Fibroblast of lung (primary cell): ENCODE results near the gene ITPKB. TPM values are rescaled to one million over a fixed set of nuclear protein-coding genes. Genes with fewer than 3 reads are reported as not detected.

Source experiments
- DNase-seq, 2 donors: peaks; one replicate each; pipeline versions ENCODE4 v3.0.0 to v3.0.0-alpha.2; 2010; ENCODE audit warnings: low read depth in 2 of 2
- H2AFZ ChIP-seq: 2 replicates; pipeline ENCODE4 v1.5.1; 2012; ENCODE audit warnings: low read length, control low read depth, inconsistent platforms
- H3K27ac ChIP-seq: 2 replicates; pipeline ENCODE4 v1.5.1; 2011; ENCODE audit warnings: low read length, control low read depth; ENCODE audit not compliant: insufficient read depth
- H3K27me3 ChIP-seq: 2 replicates; pipeline ENCODE4 v1.5.1; 2011; ENCODE audit warnings: mild to moderate bottlenecking, low read length; ENCODE audit not compliant: control insufficient read depth, insufficient read depth
- H3K36me3 ChIP-seq: 2 replicates; pipeline ENCODE4 v1.5.1; 2011; ENCODE audit warnings: low read length; ENCODE audit not compliant: control insufficient read depth, insufficient read depth
- H3K4me1 ChIP-seq: 2 replicates; pipeline ENCODE4 v1.5.1; 2011; ENCODE audit warnings: low read length; ENCODE audit not compliant: control insufficient read depth, insufficient read depth; ENCODE audit errors: extremely low read depth
- H3K4me2 ChIP-seq: 2 replicates; pipeline ENCODE4 v1.5.1; 2011; ENCODE audit warnings: low read length, control low read depth; ENCODE audit not compliant: insufficient read depth; ENCODE audit errors: extremely low read depth
- H3K4me3 ChIP-seq, 4 experiments: fragments of 200-600 bp in 1 of 4; sonication (generic) in 1 of 4; replicated peaks in 1 of 4; 2 replicates each; pipeline ENCODE4 v1.5.1; 2011 to 2016; ENCODE audit warnings: low read length in 4 of 4, low read depth in 3 of 4, mild to moderate bottlenecking in 3 of 4, control low read depth in 2 of 4, inconsistent platforms in 1 of 4, mixed read lengths in 1 of 4; ENCODE audit not compliant: insufficient read depth in 1 of 4; ENCODE audit errors: control extremely low read depth in 1 of 4
- H3K79me2 ChIP-seq: 2 replicates; pipeline ENCODE4 v1.5.1; 2012; ENCODE audit warnings: mild to moderate bottlenecking, low read length, inconsistent platforms; ENCODE audit not compliant: control insufficient read depth, insufficient read depth
- H3K9ac ChIP-seq: 2 replicates; pipeline ENCODE4 v1.5.1; 2011; ENCODE audit warnings: mild to moderate bottlenecking, low read length, control low read depth; ENCODE audit not compliant: insufficient read depth
- H3K9me3 ChIP-seq: 2 replicates; pipeline ENCODE4 v1.5.1; 2012; ENCODE audit warnings: low read depth, low read length; ENCODE audit not compliant: control insufficient read depth, insufficient read depth
- H4K20me1 ChIP-seq: 2 replicates; pipeline ENCODE4 v1.5.1; 2011; ENCODE audit warnings: low read length; ENCODE audit not compliant: control insufficient read depth, insufficient read depth; ENCODE audit errors: extremely low read depth
- CTCF ChIP-seq, 2 donors: IDR thresholded peaks in 1 of 2; conservative IDR thresholded peaks in 1 of 2; 1 replicate in 1 of 2; 2 replicates in 1 of 2; pipeline ENCODE4 v1.5.1; 2011 to 2012; ENCODE audit warnings: low read length in 2 of 2, control low read depth in 1 of 2, inconsistent platforms in 1 of 2, low read depth in 1 of 2, mild to moderate bottlenecking in 1 of 2
- EZH2 ChIP-seq: IDR thresholded peaks from 2 replicates; pipeline ENCODE4 v1.5.1; 2012; ENCODE audit warnings: low read length, control low read depth, mild to moderate bottlenecking; ENCODE audit errors: missing control alignments
- polyA plus RNA-seq, 2 donors: library from polyadenylated mRNA; depleted of rRNA in 1 of 2; stranded (reverse) in 1 of 2; unstranded in 1 of 2; fragments of >200 nt; gene quantifications; 2 replicates each; pipeline ENCODE4 v1.2.1, GENCODE V29; 2011 to 2012; ENCODE audit warnings: missing spikeins in 1 of 2
- total RNA-seq: library from RNA; depleted of rRNA; stranded (reverse); fragments of >200 nt; gene quantifications from 2 replicates; pipeline ENCODE4 v1.2.1, GENCODE V29; 2014

ITPKB gene
- total and polyA plus RNA-seq, 2 donors (not counting 1 experiment from before 2014, with no cell fraction given) = 10.2 to 32.4 TPM

GRCh38 chr1:226680653-226681052 lies 58.4 kb downstream of the ITPKB start:
- Histone ChIP-seq H2AFZ (no peak overlapping the region), H3K27ac (peak overlapping the region; percentile 84), H3K9ac (no peak overlapping the region), H3K4me3 (peak overlapping the region in 2 of 4 experiments; percentile 31 to 51), H3K9me3 (no peaks in the 10 kb centered on the region), H3K79me2 (no peaks in the 10 kb centered on the region), H3K36me3 (no peaks in the 10 kb centered on the region), H3K4me2 (peak overlapping the region; percentile 89), H4K20me1 (no peaks in the 10 kb centered on the region), H3K4me1 (peaks cover 31% of the 10 kb centered on the region), H3K27me3 (no peaks in the 10 kb centered on the region)
- DNase-seq = no peak
- TF ChIP-seq CTCF (conservative IDR thresholded peaks at IDR 0.05 in 1 of 2, IDR thresholded peaks at IDR 0.05 in 1 of 2; ENCODE audit: low read depth in 1 of 2, low read length in 2 of 2) = no peak
- no peak for TF ChIP-seq EZH2

GRCh38 chr1:226679853-226680516 lies 59.1 kb downstream of the ITPKB start:
- Histone ChIP-seq H3K36me3 (no peaks in the 10 kb centered on the region), H3K4me1 (peaks cover 35% of the 10 kb centered on the region), H2AFZ (peak overlapping the region; percentile 86), H3K4me3 (peak overlapping the region; percentile 31 to 60 (median 49)), H3K9me3 (no peaks in the 10 kb centered on the region), H3K27me3 (no peaks in the 10 kb centered on the region), H3K79me2 (no peaks in the 10 kb centered on the region), H3K9ac (peak overlapping the region; percentile 67), H3K27ac (peak overlapping the region; percentile 84), H4K20me1 (no peaks in the 10 kb centered on the region), H3K4me2 (peak overlapping the region; percentile 89)
- peak; percentile 64 to 80 for DNase-seq
- no peak for TF ChIP-seq EZH2
- TF ChIP-seq CTCF (conservative IDR thresholded peaks at IDR 0.05 in 1 of 2, IDR thresholded peaks at IDR 0.05 in 1 of 2; ENCODE audit: low read depth in 1 of 2, low read length in 2 of 2) = no peak

- no peaks in the 10 kb centered on the region for H3K36me3 ChIP-seq
- H3K27ac ChIP-seq = peak overlapping the region; percentile 84
- H3K4me3 ChIP-seq = peak overlapping the region in 1 of 4 experiments; percentile 51
- H3K27me3 ChIP-seq = no peaks in the 10 kb centered on the region
- TF ChIP-seq EZH2 (no peak), CTCF (conservative IDR thresholded peaks at IDR 0.05 in 1 of 2, IDR thresholded peaks at IDR 0.05 in 1 of 2; ENCODE audit: low read depth in 1 of 2, low read length in 2 of 2) (no peak)
- H3K9ac ChIP-seq = peak overlapping the region; percentile 8
- H3K79me2 ChIP-seq = no peaks in the 10 kb centered on the region
- H3K4me1 ChIP-seq = peaks cover 35% of the 10 kb centered on the region
- H4K20me1 ChIP-seq = no peaks in the 10 kb centered on the region
- H2AFZ ChIP-seq = no peak overlapping the region
- no peaks in the 10 kb centered on the region for H3K9me3 ChIP-seq
- no peak for DNase-seq
- H3K4me2 ChIP-seq = peak overlapping the region; percentile 89
These were observed 59.8 kb downstream of the ITPKB start for GRCh38 chr1:226679262-226679661.
